ENCODE measurements around the gene LRRK2. TPM values are rescaled to one million over a fixed set of nuclear protein-coding genes. Genes with fewer than 3 reads are reported as not detected.

The LRRK2 gene
- total and polyA plus RNA-seq, 4 donors = 1.5 to 11.5 (median 4.9) TPM

- Histone ChIP-seq H3K4me3 (ENCODE audit: low read depth in 1 of 3, low read length in 3 of 3) (no peak overlapping the region), H3K36me3 (ENCODE audit: control insufficient read depth in 4 of 4, insufficient read depth in 3 of 4, low read depth in 1 of 4, low read length in 3 of 4) (peaks cover 0 to 12% (median 6%) of the 10 kb centered on the region in 4 donors)
These were observed 127.2 kb downstream of the LRRK2 start for GRCh38 chr12:40351976-40352375.

More at GRCh38 chr12:40351976-40352375, 127.2 kb downstream of the LRRK2 start:
- no peak overlapping the region for H3K27ac ChIP-seq (ENCODE audit: low read depth in 1 of 2, low read length in 2 of 2)
- H3K9ac ChIP-seq (ENCODE audit: low read depth in 1 of 2, low read length in 2 of 2) = no peak overlapping the region
- no peak for DNase-seq (ENCODE audit: low spot score)
- no peaks in the 10 kb centered on the region for H3K4me1 ChIP-seq (ENCODE audit: control insufficient read depth in 4 of 4, insufficient read depth in 4 of 4, low read length in 3 of 4)
- no peak for TF ChIP-seq HNF4G (IDR thresholded peaks at IDR 0.05)
- no peak for TF ChIP-seq CTCF (IDR thresholded peaks at IDR 0.05; ENCODE audit: low read depth, low read length, missing input control)
- TF ChIP-seq NR2F2 (IDR thresholded peaks at IDR 0.05) = no peak
- no peak for TF ChIP-seq HNF4A (conservative IDR thresholded peaks at IDR 0.05)
- TF ChIP-seq MAX (IDR thresholded peaks at IDR 0.05) = no peak
- TF ChIP-seq RXRA (IDR thresholded peaks at IDR 0.05) = no peak
- no peak for TF ChIP-seq RAD21 (IDR thresholded peaks at IDR 0.05)
- no peak for TF ChIP-seq SP1 (IDR thresholded peaks at IDR 0.05)
- TF ChIP-seq YY1 (IDR thresholded peaks at IDR 0.05) = no peak
- no peak for TF ChIP-seq REST (IDR thresholded peaks at IDR 0.05)
- TF ChIP-seq FOXA1 (IDR thresholded peaks at IDR 0.05) = no peak
- no peak for TF ChIP-seq EGR1 (IDR thresholded peaks at IDR 0.05; ENCODE audit: low read depth in 2 of 2)
- TF ChIP-seq ZBTB33 (IDR thresholded peaks at IDR 0.05) = no peak
- TF ChIP-seq TAF1 (conservative IDR thresholded peaks at IDR 0.05) = no peak
- no peak for TF ChIP-seq JUND (IDR thresholded peaks at IDR 0.05)
- no peak for TF ChIP-seq ATF3 (IDR thresholded peaks at IDR 0.05)
- no peak for TF ChIP-seq FOXA2 (IDR thresholded peaks at IDR 0.05)
- no peak for TF ChIP-seq GABPA (IDR thresholded peaks at IDR 0.05 in 1 of 2, conservative IDR thresholded peaks at IDR 0.05 in 1 of 2)
- H3K9me3 ChIP-seq (ENCODE audit: control insufficient read depth in 4 of 4, low read length in 3 of 4) = no peaks in the 10 kb centered on the region
- no peaks in the 10 kb centered on the region for H3K27me3 ChIP-seq (ENCODE audit: control insufficient read depth in 4 of 4, insufficient read depth in 4 of 4, low read length in 3 of 4)
- WGBS = 97% methylated on average over 1 of the region's 1 CpG

Measured in liver (tissue), 9 donors.